MM.1S (cell line): ENCODE results near the gene PTPRN2.

Experiments
- DNase-seq: peaks from one replicate; pipeline ENCODE4 v3.0.0-alpha.2; 2015
- H2AFZ ChIP-seq: fragments of 300-600 bp; sonication (generic); 2 replicates; pipeline ENCODE4 v1.6.0; 2016; ENCODE audit warnings: antibody characterized with exemption, low read length
- H3F3A ChIP-seq: fragments of 300-600 bp; sonication (generic); 2 replicates; pipeline ENCODE4 v1.6.1; 2016; ENCODE audit warnings: mild to moderate bottlenecking, antibody characterized with exemption, low read length, moderate library complexity, mixed read lengths; ENCODE audit not compliant: insufficient read depth
- H3K27ac ChIP-seq: fragments of 300-600 bp; sonication (generic); 2 replicates; pipeline ENCODE4 v1.5.1; 2016; ENCODE audit warnings: mild to moderate bottlenecking, low read length
- H3K27me3 ChIP-seq: fragments of 300-600 bp; sonication (generic); replicated peaks from 2 replicates; pipeline ENCODE4 v1.6.0; 2016; ENCODE audit warnings: low read length; ENCODE audit not compliant: insufficient read depth
- H3K36me3 ChIP-seq: fragments of 300-600 bp; sonication (generic); replicated peaks from 2 replicates; pipeline ENCODE4 v1.6.1; 2016; ENCODE audit warnings: mild to moderate bottlenecking, low read length, mixed read lengths; ENCODE audit not compliant: insufficient read depth
- H3K4me1 ChIP-seq: fragments of 300-600 bp; sonication (generic); 2 replicates; pipeline ENCODE4 v1.6.1; 2016; ENCODE audit warnings: low read length, mixed read lengths
- H3K4me2 ChIP-seq: fragments of 300-600 bp; sonication (generic); 2 replicates; pipeline ENCODE4 v1.6.0; 2016; ENCODE audit warnings: low read depth, low read length
- H3K4me3 ChIP-seq: fragments of 300-600 bp; sonication (generic); 2 replicates; pipeline ENCODE4 v1.5.1; 2016; ENCODE audit warnings: low read length, mixed read lengths
- H3K79me2 ChIP-seq: fragments of 300-600 bp; sonication (generic); 2 replicates; pipeline ENCODE4 v1.6.1; 2016; ENCODE audit warnings: mixed run types, low read length, mixed read lengths
- H3K9ac ChIP-seq: fragments of 300-600 bp; sonication (generic); 2 replicates; pipeline ENCODE4 v1.6.1; 2016; ENCODE audit warnings: low read length, mixed read lengths
- H3K9me2 ChIP-seq: fragments of 300-600 bp; sonication (generic); replicated peaks from 2 replicates; pipeline ENCODE4 v1.6.1; 2016; ENCODE audit warnings: mild to moderate bottlenecking, low read length, mixed read lengths; ENCODE audit not compliant: insufficient read depth
- H3K9me3 ChIP-seq: fragments of 300-600 bp; sonication (generic); replicated peaks from 2 replicates; pipeline ENCODE4 v1.6.1; 2016; ENCODE audit warnings: mild to moderate bottlenecking, low read length, mixed read lengths; ENCODE audit not compliant: insufficient read depth
- H4K20me1 ChIP-seq: fragments of 300-600 bp; sonication (generic); 2 replicates; pipeline ENCODE4 v1.6.1; 2016; ENCODE audit warnings: mild to moderate bottlenecking, low read length, moderate library complexity, mixed read lengths; ENCODE audit not compliant: insufficient read depth
- CTCF ChIP-seq: fragments of 300-600 bp; sonication (generic); IDR thresholded peaks from 2 replicates; pipeline ENCODE4 v1.5.1; 2016; ENCODE audit warnings: antibody characterized with exemption, low read length, mixed read lengths
- EZH2 ChIP-seq: fragments of 300-600 bp; sonication (generic); optimal IDR thresholded peaks from 2 replicates; pipeline ENCODE3; 2017; ENCODE audit warnings: low read depth, mild to moderate bottlenecking, antibody characterized with exemption, low read length, mixed read lengths
- EZH2phosphoT487 ChIP-seq: fragments of 300-600 bp; sonication (generic); IDR thresholded peaks from 2 replicates; pipeline ENCODE4 v1.6.1; 2018; ENCODE audit warnings: antibody characterized with exemption, low read length

The PTPRN2 gene

GRCh38 chr7:157669768-157670351, 917.8 kb downstream of the PTPRN2 start:
- H3K27ac ChIP-seq: no peak overlapping the region
- H3K4me2 ChIP-seq: no peak overlapping the region
- DNase-seq: no peak
- no peak for TF ChIP-seq CTCF
- 0 out of 2 replicates have a peak, but pooled peaks have one; percentile 56 for TF ChIP-seq EZH2phosphoT487
- peak; percentile 96 for TF ChIP-seq EZH2
- H3K9me3 ChIP-seq: no peaks in the 10 kb centered on the region
- H3K36me3 ChIP-seq: no peaks in the 10 kb centered on the region
- H3K4me1 ChIP-seq: no peaks in the 10 kb centered on the region
- H3K9ac ChIP-seq: no peak overlapping the region
- H3K79me2 ChIP-seq: no peaks in the 10 kb centered on the region
- H3K9me2 ChIP-seq: no peaks in the 10 kb centered on the region
- no peak overlapping the region for H3K4me3 ChIP-seq
- H3F3A ChIP-seq: no peaks in the 10 kb centered on the region
- H3K27me3 ChIP-seq: peaks cover 96% of the 10 kb centered on the region
- no peaks in the 10 kb centered on the region for H4K20me1 ChIP-seq
- H2AFZ ChIP-seq: no peak overlapping the region

GRCh38 chr7:157668884-157669767, 918.5 kb downstream of the PTPRN2 start:
- Histone ChIP-seq H3K27ac (no peak overlapping the region), H3K79me2 (no peaks in the 10 kb centered on the region), H3K9me3 (no peaks in the 10 kb centered on the region), H3K9me2 (no peaks in the 10 kb centered on the region), H3F3A (no peaks in the 10 kb centered on the region), H2AFZ (no peak overlapping the region), H3K4me2 (no peak overlapping the region), H3K4me3 (no peak overlapping the region), H3K36me3 (no peaks in the 10 kb centered on the region), H3K9ac (no peak overlapping the region), H4K20me1 (no peaks in the 10 kb centered on the region), H3K27me3 (peaks cover 96% of the 10 kb centered on the region), H3K4me1 (no peaks in the 10 kb centered on the region)
- no peak for DNase-seq
- TF ChIP-seq EZH2phosphoT487: no peak
- no peak for TF ChIP-seq CTCF
- no peak for TF ChIP-seq EZH2

- H3K9me2 ChIP-seq: no peaks in the 10 kb centered on the region
- no peaks in the 10 kb centered on the region for H3F3A ChIP-seq
- peaks cover 96% of the 10 kb centered on the region for H3K27me3 ChIP-seq
- TF ChIP-seq EZH2phosphoT487 (no peak), CTCF (no peak), EZH2 (no peak)
- H3K9me3 ChIP-seq: no peaks in the 10 kb centered on the region
- H3K36me3 ChIP-seq: no peaks in the 10 kb centered on the region
- no peaks in the 10 kb centered on the region for H3K4me1 ChIP-seq
- H4K20me1 ChIP-seq: no peaks in the 10 kb centered on the region
- H3K9ac ChIP-seq: no peak overlapping the region
- H3K4me2 ChIP-seq: no peak overlapping the region
- no peak overlapping the region for H3K27ac ChIP-seq
- H3K4me3 ChIP-seq: no peak overlapping the region
- no peak overlapping the region for H2AFZ ChIP-seq
- DNase-seq: no peak
- H3K79me2 ChIP-seq: no peaks in the 10 kb centered on the region
Observed at GRCh38 chr7:157668221-157668883, 919.3 kb downstream of the PTPRN2 start.
